ENCODE data around the gene SLC25A21.

GRCh38 chr14:36659010-36659821 lies 513.2 kb downstream of the SLC25A21 start:
- TF ChIP-seq CTCF (CRISPR knock-in tag; IDR thresholded peaks at IDR 0.05), result no peak
- no peak; the same call in 1 of the 2 replicates for TF ChIP-seq GABPB1 (CRISPR knock-in tag; IDR thresholded peaks at IDR 0.05)
- no peak for TF ChIP-seq MAX (IDR thresholded peaks at IDR 0.05)
- TF ChIP-seq ZMAT5 (CRISPR knock-in tag; IDR thresholded peaks at IDR 0.05; ENCODE audit: borderline replicate concordance, low read depth), result no peak
- no peak for TF ChIP-seq ZBTB2 (CRISPR knock-in tag; IDR thresholded peaks at IDR 0.05; ENCODE audit: low read depth)
- TF ChIP-seq EP300 (IDR thresholded peaks at IDR 0.05; ENCODE audit: low read depth in 2 of 2, low read length in 2 of 2), result no peak
- TF ChIP-seq EP300 (CRISPR knock-in tag; IDR thresholded peaks at IDR 0.05; ENCODE audit: borderline replicate concordance), result no peak
- no peak for TF ChIP-seq MYC (CRISPR knock-in tag; IDR thresholded peaks at IDR 0.05; ENCODE audit: borderline replicate concordance)
- TF ChIP-seq MAF1 (CRISPR knock-in tag; IDR thresholded peaks at IDR 0.05; ENCODE audit: borderline replicate concordance), result no peak
- TF ChIP-seq RNF2 (conservative IDR thresholded peaks at IDR 0.05; ENCODE audit: low read depth), result no peak
- TF ChIP-seq PREB (CRISPR knock-in tag; IDR thresholded peaks at IDR 0.05), result no peak
- TF ChIP-seq MEF2D (CRISPR knock-in tag; IDR thresholded peaks at IDR 0.05), result no peak
- no peak for TF ChIP-seq RARG (CRISPR knock-in tag; IDR thresholded peaks at IDR 0.05; ENCODE audit: low read depth)
- no peak for TF ChIP-seq ZNF484 (CRISPR knock-in tag; IDR thresholded peaks at IDR 0.05; ENCODE audit: borderline replicate concordance, low read depth)
